SK-N-MC (cell line): ENCODE data around the gene LENEP.
A peak's percentile ranks its signal among the peaks of the same experiment; 100 is the strongest.

Experiments
- DNase-seq: peaks from one replicate; pipeline ENCODE4 v3.0.0-alpha.2; 2011; ENCODE audit warnings: low read depth, low spot score
- H3K27ac ChIP-seq: fragments of 200-600 bp; sonication (generic); 2 replicates; pipeline ENCODE4 v1.5.1; 2016; ENCODE audit warnings: mixed run types
- H3K36me3 ChIP-seq: fragments of 200-600 bp; sonication (generic); 2 replicates; pipeline ENCODE4 v1.6.1; 2017; ENCODE audit warnings: antibody characterized with exemption, low read length, mixed read lengths; ENCODE audit not compliant: insufficient read depth
- H3K4me3 ChIP-seq: fragments of 200-600 bp; sonication (generic); 2 replicates; pipeline ENCODE4 v1.5.1; 2016
- H3K9ac ChIP-seq: fragments of 200-600 bp; sonication (generic); 2 replicates; pipeline ENCODE4 v1.8.0; 2017; ENCODE audit warnings: mixed run types, mixed read lengths; ENCODE audit not compliant: insufficient read length
- H3K9me3 ChIP-seq: fragments of 200-600 bp; sonication (generic); 2 replicates; pipeline ENCODE4 v1.6.1; 2017; ENCODE audit warnings: low read depth, mild to moderate bottlenecking, antibody characterized with exemption, low read length, moderate library complexity, mixed read lengths
- EZH2 ChIP-seq: fragments of 200-600 bp; sonication (generic); IDR thresholded peaks from one replicate; pipeline ENCODE4 v1.6.1; 2017; ENCODE audit warnings: antibody characterized with exemption
- FOXP2 ChIP-seq: optimal IDR thresholded peaks from 2 replicates; pipeline ENCODE3; 2011; ENCODE audit warnings: mild to moderate bottlenecking, moderate library complexity; ENCODE audit not compliant: insufficient read depth; ENCODE audit errors: extremely low read length, control extremely low read depth
- POLR2AphosphoS5 ChIP-seq: IDR thresholded peaks from 2 replicates; pipeline ENCODE4 v1.6.1; 2012; ENCODE audit warnings: mild to moderate bottlenecking, low read depth, low read length, borderline replicate concordance

The LENEP gene

DNA sequence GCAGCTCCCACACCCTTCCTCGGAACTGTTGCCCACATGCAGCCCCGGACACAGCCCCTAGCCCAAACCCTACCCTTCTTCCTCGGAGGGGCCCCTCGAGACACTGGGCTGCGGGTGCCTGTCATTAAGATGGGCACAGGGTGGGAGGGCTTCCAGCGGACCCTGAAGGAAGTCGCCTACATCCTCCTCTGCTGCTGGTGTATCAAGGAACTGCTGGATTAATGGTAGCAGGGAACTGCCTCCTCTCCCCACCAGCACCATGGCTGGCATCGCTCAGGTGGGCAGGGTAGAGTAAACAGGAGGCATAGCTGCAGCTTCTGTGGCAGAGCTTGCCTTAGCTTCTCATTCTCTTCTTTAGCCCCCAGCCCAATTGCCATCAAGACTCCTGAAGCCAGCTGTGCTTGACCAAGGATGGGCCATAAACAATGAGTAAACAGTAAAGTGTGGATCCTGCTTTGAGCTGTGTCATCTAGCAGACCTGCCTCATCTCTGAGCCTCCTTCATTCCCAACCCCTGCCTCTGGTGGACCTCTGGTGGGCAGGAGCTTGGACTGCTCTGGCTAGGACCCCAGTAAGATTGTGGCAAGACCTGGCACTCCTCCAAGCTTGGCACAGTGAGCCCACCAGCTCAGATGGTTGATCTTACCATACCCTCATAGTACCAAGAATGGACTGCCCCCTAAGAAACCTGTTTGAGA lies at the start of gene LENEP:
TSS of gene LENEP (plus strand) at position 15 of the 697 bp plus-strand sequence. CDS start at position 37, 22 bp downstream.
- TF ChIP-seq POLR2AphosphoS5: peak; percentile 29; the same call in 1 of the 2 replicates
- no peak for TF ChIP-seq FOXP2
- TF ChIP-seq EZH2: no peak
- Histone ChIP-seq H3K9ac (no peak within 1 kb of the TSS), H3K27ac (peak within 1 kb of the TSS; percentile 76), H3K9me3 (no peaks in the 10 kb centered on the region), H3K36me3 (peaks cover 18% of the 10 kb centered on the region; the same call in 1 of the 2 replicates), H3K4me3 (no peak within 1 kb of the TSS)
- no peak for DNase-seq

DNA sequence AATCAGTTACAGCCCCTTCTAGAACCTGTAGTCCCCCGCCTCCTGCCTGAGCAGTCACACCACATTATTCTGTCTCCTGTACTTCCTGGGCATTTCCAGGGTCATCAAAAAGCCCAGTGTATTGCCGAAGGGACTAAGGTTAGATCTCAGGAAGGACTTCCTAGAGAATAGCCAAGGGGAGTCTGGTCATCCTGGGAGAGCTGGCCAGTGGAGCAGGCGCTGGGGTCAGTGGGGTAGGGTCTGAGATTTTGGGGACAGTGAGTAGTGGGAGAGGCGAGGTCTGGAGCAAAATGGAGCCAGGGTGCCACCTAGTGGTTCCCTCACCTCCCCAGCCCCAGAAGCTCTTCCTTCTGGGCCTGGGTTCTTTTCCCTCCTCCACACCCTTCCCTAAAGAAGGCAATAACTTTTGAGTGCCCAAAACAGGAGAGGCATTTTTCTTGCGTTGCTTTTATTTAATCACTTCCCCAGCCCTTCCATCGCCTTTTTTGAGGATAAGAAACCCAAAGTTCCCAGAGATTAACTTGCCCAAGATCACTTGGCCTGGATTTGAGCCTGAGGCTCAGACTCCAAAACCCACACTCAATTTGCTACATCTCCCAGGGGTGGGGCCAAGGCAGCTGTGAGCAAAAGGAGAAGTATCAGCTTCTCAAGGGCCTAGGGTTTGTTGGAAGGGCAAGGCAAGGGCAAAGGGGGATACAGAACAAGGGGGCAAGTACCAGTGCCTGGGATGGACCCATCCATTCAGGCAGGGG lies 49.6 kb upstream of the LENEP start:
- no peaks in the 10 kb centered on the region for H3K36me3 ChIP-seq
- no peak for TF ChIP-seq POLR2AphosphoS5
- TF ChIP-seq FOXP2: no peak
- no peak for TF ChIP-seq EZH2
- H3K4me3 ChIP-seq: 0 out of 2 replicates have a peak overlapping the region, but pooled peaks have one; percentile 23
- DNase-seq: no peak
- peak overlapping the region; percentile 90 for H3K27ac ChIP-seq
- H3K9ac ChIP-seq: peak overlapping the region; percentile 49
- no peaks in the 10 kb centered on the region for H3K9me3 ChIP-seq

DNA sequence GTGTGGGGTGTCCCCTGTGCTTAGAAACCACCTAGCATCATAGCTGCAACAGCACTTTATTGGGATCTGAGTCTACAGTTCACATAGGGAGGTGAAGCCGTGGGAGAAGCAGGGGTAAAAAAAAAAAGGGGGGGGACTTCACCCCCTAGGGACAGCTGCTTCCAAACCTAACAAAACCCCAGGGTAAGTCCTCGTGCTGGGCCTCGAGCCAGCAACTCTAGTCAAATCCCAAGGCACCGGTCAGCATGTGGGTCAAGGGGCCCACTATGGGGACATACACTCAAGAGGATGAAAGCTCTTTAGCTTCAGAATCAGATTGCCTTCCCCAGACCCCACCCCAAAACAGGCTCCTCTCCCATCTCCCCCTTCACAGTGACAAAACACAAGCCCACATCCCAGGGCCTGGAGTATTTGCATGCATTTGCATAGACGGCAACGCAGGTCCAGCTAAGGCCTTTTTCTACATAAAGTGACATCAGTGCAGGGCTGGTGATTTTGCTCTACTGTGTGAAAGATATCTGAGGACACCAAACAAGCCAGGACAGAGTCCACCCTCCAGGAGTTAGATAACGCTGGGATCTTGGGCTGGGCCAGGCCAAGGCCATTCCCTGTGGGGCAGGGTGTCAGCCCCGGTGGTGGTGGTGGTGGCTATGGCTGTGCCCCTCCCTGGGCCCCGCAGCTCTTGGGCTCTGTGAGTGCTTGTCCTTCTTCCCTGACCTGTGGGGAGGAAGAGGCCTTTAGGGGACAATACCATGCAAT lies 48.8 kb upstream of the LENEP start:
- H3K36me3 ChIP-seq: no peaks in the 10 kb centered on the region
- no peak overlapping the region for H3K4me3 ChIP-seq
- no peak for TF ChIP-seq POLR2AphosphoS5
- TF ChIP-seq EZH2: no peak
- no peak for TF ChIP-seq FOXP2
- H3K9me3 ChIP-seq: no peaks in the 10 kb centered on the region
- DNase-seq: no peak
- H3K9ac ChIP-seq: peak overlapping the region; percentile 49
- H3K27ac ChIP-seq: peak overlapping the region; percentile 90

- DNase-seq: no peak
- no peak for TF ChIP-seq FOXP2
- no peak for TF ChIP-seq POLR2AphosphoS5
- no peak for TF ChIP-seq EZH2
- no peak overlapping the region for H3K27ac ChIP-seq
- no peak overlapping the region for H3K4me3 ChIP-seq
- no peaks in the 10 kb centered on the region for H3K36me3 ChIP-seq
- H3K9ac ChIP-seq: no peak overlapping the region
- H3K9me3 ChIP-seq: no peaks in the 10 kb centered on the region
Measured at GRCh38 chr1:154945160-154945961, 48.0 kb upstream of the LENEP start.

GRCh38 chr1:154945962-154946850 lies 47.2 kb upstream of the LENEP start:
- Histone ChIP-seq H3K36me3 (no peaks in the 10 kb centered on the region), H3K27ac (0 out of 2 replicates have a peak overlapping the region, but pooled peaks have one; percentile 40), H3K9me3 (no peaks in the 10 kb centered on the region), H3K9ac (no peak overlapping the region), H3K4me3 (no peak overlapping the region)
- no peak for DNase-seq
- TF ChIP-seq FOXP2 (no peak), EZH2 (no peak), POLR2AphosphoS5 (no peak)

DNA sequence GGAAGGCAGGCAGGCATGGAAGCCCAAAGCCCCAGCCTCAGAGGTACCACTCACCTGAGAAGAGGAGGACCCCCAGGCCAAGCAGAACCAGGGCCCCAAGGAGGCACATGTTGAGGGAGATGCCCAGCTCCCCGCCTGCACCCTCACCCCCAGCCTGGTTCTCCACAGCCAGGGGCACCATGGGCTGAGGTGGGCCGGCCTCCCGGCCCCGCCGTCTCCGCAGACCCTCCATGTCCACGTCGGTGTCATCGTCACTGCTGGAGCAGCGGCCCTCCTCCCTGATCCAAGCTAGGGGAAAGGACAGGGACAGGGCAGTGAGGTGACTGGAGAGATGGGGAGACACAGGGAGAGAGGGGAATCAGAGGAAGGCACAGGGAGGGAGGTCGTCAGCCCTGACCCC lies 45.3 kb upstream of the LENEP start:
- Histone ChIP-seq H3K4me3 (no peak overlapping the region), H3K9me3 (no peaks in the 10 kb centered on the region), H3K36me3 (no peaks in the 10 kb centered on the region), H3K27ac (no peak overlapping the region), H3K9ac (no peak overlapping the region)
- DNase-seq: no peak
- no peak for TF ChIP-seq FOXP2
- TF ChIP-seq EZH2: no peak
- TF ChIP-seq POLR2AphosphoS5: no peak

GRCh38 chr1:154951901-154952657 lies 41.3 kb upstream of the LENEP start:
- DNase-seq: no peak
- TF ChIP-seq FOXP2 (no peak), POLR2AphosphoS5 (no peak), EZH2 (no peak)
- Histone ChIP-seq H3K9ac (no peak overlapping the region), H3K4me3 (no peak overlapping the region), H3K9me3 (no peaks in the 10 kb centered on the region), H3K27ac (no peak overlapping the region), H3K36me3 (no peaks in the 10 kb centered on the region)
